ENCODE results near the gene CBARP. TPM values are rescaled to one million over a fixed set of nuclear protein-coding genes. Genes with fewer than 3 reads are reported as not detected.

The CBARP gene
- total and polyA plus RNA-seq, 9 of the 15 experiments (the other 6 are each of a cell fraction or from before 2014, with no cell fraction given): 0.03 to 8.9 (median 1.2) TPM; not detected in 1

GRCh38 chr19:1274852-1275259 is 37.1 kb upstream of the CBARP start (continued):
- TF ChIP-seq ATF6 (CRISPR knock-in tag; IDR thresholded peaks at IDR 0.05): peak; percentile 89; the same call in 1 of the 2 replicates
- peak; percentile 38; the same call in 1 of the 2 replicates for TF ChIP-seq ZNF197 (CRISPR knock-in tag; IDR thresholded peaks at IDR 0.05; ENCODE audit: low read depth)
- TF ChIP-seq ZNF3 (CRISPR knock-in tag; IDR thresholded peaks at IDR 0.05): no peak
- no peak for TF ChIP-seq ERF (CRISPR knock-in tag; IDR thresholded peaks at IDR 0.05)
- TF ChIP-seq ZNF398 (CRISPR knock-in tag; IDR thresholded peaks at IDR 0.05): no peak
- TF ChIP-seq THRA (IDR thresholded peaks at IDR 0.05): no peak
- no peak for TF ChIP-seq HDAC3 (IDR thresholded peaks at IDR 0.05; ENCODE audit: borderline replicate concordance, partially characterized antibody)
- TF ChIP-seq GABPB1 (CRISPR knock-in tag; IDR thresholded peaks at IDR 0.05): no peak
- TF ChIP-seq FOXA1 (IDR thresholded peaks at IDR 0.05; ENCODE audit: borderline replicate concordance): no peak
- TF ChIP-seq ZBTB43 (CRISPR knock-in tag; IDR thresholded peaks at IDR 0.05): no peak
- TF ChIP-seq UBTF (IDR thresholded peaks at IDR 0.05; ENCODE audit: borderline replicate concordance in 1 of 2, low read depth in 2 of 2, low read length in 2 of 2): no peak
- no peak for TF ChIP-seq TAF1 (IDR thresholded peaks at IDR 0.05; ENCODE audit: control insufficient read depth, extremely low read depth, insufficient read depth, low read length, severe bottlenecking)
- TF ChIP-seq ZNF644 (tag; IDR thresholded peaks at IDR 0.05; ENCODE audit: low read depth): no peak; the same call in 1 of the 2 replicates
- TF ChIP-seq E2F1 (CRISPR knock-in tag; IDR thresholded peaks at IDR 0.05): peak; percentile 58
- TF ChIP-seq MYNN (IDR thresholded peaks at IDR 0.05): 0 out of 2 replicates have a peak, but pooled peaks have one; percentile 15
- no peak for TF ChIP-seq MYNN (CRISPR knock-in tag; IDR thresholded peaks at IDR 0.05)
- no peak for TF ChIP-seq NFIX (CRISPR knock-in tag; IDR thresholded peaks at IDR 0.05; ENCODE audit: low read depth)
- no peak for TF ChIP-seq XRCC4 (IDR thresholded peaks at IDR 0.05; ENCODE audit: extremely low read depth, insufficient read depth, insufficient read length)

Measured in K562 (cell line).